GM18499 (cell line): ENCODE measurements around the gene IRF2BP1.

Experiments used
- ATAC-seq: cut with Tn5 transposase; IDR thresholded peaks from one replicate; pipeline ENCODE4 v1.9.1; 2021; ENCODE audit warnings: moderate number of reproducible peaks; ENCODE audit not compliant: insufficient read depth, unreplicated experiment

The IRF2BP1 gene, protein sequence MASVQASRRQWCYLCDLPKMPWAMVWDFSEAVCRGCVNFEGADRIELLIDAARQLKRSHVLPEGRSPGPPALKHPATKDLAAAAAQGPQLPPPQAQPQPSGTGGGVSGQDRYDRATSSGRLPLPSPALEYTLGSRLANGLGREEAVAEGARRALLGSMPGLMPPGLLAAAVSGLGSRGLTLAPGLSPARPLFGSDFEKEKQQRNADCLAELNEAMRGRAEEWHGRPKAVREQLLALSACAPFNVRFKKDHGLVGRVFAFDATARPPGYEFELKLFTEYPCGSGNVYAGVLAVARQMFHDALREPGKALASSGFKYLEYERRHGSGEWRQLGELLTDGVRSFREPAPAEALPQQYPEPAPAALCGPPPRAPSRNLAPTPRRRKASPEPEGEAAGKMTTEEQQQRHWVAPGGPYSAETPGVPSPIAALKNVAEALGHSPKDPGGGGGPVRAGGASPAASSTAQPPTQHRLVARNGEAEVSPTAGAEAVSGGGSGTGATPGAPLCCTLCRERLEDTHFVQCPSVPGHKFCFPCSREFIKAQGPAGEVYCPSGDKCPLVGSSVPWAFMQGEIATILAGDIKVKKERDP

DNA sequence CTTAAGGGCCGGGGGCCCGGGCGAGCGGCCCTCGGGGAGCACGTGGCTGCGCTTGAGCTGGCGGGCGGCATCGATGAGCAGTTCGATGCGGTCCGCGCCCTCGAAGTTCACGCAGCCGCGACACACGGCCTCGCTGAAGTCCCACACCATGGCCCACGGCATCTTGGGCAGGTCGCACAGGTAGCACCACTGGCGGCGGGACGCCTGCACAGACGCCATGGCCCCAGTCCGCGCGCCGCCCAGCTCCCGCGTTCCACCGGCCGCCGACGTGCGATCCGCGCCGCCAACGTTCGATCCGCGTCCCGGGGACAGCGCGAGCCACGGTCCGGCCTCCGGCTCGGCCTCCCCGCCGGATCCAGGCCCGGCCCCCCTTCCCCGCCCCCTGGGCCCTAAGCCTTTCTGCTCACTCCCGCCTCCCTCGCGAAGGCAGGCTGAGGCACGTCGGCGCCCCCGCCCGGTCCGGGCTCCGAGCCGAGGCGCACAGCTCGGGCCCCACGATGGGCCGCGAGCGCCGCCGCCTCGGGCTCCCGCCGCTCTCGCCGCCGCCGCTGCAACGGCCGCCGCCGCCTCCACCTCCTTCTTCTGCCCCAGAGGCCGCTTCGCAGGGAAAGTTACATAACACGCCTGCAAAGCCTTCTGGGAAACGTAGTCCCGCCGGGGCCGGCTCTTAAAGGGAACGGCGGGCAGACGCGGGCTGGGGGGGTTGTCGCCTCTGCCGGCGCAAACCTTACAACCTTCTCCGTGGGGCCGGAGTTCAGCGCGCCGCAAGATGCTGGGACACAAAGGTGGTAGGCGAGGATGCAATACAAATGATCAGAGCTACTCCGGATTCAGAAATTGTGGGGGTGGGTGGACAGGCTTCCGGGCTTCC lies at the start of gene IRF2BP1:
TSS of gene IRF2BP1 (minus strand) at position 586 of the 871 bp plus-strand sequence. CDS start at position 219, 367 bp downstream.
- ATAC-seq = no peak

DNA sequence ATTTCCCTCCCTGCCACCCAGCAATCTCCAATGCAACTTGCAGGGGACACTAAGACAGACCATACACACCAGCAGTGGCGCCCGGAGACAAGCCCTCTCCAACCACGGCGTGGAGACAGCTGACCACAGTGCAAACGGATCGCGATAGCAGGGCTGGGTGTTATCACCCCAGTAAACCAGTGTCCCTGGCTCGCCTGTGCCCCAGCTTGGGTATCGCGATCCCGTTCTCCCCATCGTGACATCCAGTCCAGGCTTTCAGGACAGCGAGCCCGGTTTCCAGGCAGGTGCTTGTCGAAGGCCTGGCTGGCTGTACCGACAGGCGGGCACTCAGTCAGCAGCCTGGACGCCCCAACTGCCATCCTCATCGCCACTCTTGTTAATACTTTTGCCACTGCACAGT lies 49.3 kb upstream of the IRF2BP1 start:
- no peak for ATAC-seq

DNA sequence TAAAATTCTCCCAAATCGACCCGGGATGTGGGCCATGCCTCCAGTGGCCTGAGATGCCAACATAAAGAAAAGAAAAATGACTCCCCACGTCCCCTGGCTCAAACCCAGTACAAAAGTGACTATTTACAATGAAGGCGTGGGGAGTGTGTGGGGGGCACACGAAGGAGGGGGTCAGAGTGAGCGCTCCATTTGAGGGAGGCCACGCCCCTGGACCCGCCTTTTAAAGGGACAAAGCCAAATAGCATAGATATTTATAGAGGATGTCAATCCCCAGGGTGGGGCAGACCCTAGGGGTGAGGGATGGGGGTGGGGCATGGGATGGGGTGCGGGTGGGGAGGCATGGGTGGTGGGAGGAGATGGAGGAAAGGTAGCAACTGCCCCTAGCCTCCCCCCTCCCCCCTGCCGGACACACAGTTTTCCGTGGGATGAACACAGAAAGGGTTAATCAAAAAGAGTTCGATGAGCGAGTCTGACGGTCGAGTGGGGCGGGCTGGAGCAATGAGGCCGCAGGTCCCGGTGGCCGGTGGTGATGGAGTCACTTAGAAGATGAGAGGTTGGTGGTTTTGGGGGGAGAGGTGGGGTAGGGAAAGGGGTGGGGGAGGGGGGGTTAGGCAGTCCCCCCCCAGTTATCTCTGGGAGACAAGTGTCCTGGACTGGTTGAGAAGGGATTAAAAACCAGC lies 48.8 kb upstream of the IRF2BP1 start:
- no peak for ATAC-seq

DNA sequence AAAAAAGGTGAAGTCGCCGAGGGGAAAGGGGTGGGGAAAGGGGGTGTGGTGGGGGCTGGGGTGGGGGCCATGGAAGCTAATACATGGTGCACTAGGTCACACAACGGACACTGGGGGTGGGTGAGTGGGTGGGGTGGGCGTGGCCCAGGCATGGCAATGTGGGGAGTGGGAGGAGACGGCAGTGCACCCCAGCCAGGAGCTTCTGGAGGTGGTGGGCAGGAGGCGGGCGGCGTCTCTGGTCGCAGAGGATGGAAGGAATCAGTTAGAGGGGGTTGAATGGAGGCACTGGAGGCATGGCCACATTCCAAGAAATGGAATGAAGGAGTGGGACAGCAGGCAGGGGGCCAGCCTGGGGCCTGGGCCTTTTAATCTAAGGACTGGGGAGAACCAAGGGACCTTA lies 47.8 kb upstream of the IRF2BP1 start:
- ATAC-seq = no peak

DNA sequence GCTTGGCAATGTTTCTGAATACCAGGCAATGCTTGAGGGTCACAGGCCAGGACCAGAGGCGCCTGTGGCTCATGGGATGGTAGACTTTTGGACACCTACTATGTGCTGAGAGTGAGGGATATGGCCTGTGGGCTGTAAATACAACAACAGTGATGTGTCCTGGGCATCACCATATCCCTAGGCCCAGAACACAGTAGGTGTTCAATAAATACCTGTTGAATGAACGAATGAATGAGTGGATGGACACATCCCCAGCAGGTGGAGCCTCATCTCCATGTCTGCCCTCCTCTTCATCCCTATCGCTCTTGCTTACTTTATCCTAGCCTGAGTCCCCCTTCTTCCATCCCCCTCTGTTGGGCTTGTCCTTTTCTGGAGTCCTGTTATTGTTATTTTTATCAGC lies 45.1 kb upstream of the IRF2BP1 start:
- no peak for ATAC-seq

DNA sequence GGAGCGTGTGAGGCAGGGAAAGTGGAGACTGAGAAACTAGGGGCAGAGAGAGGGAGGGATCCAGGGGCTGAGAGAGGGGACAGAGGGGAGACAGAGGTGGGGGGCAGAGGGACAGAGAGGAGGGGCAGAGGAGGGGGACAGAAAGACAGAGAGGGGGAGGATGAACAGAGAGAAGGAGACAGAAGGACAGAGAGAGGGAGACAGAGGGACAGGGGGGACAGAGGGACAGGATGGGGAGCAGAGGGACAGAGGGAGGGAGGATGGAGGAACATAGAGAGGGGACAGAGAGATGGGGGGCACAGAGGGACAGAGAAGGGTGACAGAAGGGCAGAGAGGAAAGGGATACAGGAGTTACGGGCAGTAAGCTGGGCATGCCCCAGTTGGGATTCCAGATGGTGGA lies 43.3 kb upstream of the IRF2BP1 start:
- no peak for ATAC-seq

DNA sequence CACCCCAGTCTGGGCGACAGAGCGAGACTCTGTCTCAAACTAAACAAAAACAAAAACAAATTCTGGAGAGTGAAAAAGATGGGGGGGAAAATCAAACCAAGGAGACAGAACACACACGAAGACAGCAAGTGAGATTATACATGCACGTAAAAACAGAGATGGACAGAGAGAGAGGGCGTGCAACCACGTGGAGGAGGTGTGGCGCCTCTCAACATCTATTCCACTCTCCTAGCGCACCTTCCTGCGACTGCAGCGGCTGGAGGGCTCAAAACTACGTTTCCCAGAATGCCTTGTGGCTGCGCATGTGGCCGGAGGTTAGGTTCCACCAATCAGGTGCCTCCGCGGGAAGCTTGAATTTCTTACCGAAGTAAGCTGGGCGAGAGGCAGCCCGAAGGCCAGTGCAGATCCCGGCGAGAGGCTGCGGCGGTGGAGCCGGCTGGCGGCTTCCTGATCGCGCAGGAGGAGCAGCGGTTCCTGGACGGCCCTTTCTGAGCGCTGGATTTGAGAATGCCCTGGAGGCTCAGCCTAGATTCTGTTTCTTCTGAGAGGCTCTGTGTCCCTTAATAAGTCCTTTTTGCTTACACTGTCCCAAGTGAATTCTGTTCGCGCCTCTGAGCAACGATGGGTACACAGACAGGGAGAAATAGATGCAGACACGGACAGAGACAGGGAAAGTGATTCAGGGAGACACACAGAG lies 41.8 kb upstream of the IRF2BP1 start:
- ATAC-seq = no peak

DNA sequence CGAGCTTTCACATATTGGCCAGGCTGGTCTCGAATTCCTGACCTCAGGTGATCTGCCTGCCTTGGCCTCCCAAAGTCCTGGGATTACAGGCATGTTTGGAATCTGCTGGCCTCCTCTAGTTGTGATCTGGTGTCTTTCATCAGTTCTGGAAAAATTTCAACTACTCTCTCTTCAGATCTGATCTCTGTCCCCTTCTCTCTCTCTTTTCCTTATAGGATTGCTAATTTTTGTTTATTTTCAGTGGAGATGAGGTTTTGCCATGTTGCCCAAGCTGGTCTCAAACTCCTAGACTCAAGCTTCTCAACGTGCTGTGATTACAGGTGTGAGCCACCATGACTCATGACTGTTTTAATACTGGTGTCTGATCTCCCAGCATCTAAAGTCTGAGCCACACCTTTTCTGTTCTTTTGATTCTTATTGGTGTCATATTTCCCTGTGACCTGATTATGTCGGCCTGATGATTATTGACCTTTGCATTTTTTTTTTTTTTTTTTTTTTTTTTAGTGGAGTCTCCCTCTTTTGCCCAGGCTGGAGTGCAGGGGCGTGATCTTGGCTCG lies 39.0 kb upstream of the IRF2BP1 start:
- ATAC-seq = no peak

DNA sequence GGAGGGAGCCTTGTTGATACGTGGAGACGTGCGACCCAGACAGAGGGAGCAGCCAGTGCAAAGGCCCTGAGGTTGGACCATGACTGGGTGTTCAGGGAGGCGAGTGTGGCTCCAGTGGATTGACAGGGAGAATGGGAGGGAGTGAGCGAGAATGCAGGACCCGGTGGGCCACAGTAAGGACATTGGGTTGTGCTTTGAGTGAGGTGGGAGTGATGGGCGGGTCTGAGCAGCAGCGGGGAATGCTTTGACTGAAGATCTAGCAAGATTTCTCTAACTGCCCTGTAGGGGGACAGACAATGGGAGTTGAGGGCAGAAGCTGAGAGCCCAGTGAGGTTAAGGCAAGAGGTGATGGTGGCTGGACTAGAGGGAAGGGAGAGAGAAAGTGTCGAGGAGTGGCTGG lies 36.3 kb upstream of the IRF2BP1 start:
- ATAC-seq = no peak

DNA sequence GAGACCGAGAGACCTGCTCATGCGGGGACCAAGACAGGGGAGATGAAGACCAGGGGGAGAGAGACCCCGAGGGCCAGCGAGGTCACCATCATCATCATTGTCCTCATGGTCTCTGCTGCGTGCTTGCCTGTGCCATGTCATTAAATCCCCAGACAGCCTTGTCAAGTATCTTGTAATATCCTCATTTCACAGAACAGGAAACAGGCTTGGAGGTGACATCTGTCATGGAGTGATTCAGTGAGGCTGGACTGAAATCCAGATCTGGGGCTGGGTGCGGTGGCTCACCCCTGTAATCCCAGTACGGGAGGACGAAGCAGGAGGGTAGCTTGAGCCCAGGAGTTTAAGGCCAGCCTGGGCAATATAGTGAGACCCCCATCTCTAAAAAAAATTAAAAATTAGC lies 34.5 kb upstream of the IRF2BP1 start:
- ATAC-seq = no peak

DNA sequence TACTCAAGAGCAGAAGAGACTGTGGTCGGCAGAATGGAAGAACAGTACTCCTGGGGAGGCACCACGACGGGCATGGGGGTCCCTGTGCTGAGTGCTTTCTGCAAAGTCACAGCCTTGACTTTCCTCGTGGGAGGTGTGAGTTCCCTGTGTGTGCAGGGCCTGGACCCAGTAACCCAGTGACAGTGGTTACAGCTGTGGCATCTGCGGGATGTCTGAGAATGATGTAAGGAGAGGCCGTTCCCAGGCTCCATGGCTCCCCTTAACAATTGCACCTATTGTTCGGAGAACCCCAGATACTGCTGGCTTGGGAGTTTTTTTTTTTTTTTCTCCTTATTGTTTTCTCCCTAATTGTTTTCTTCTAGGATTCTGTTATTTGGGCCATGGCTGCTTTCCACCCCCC lies 33.7 kb upstream of the IRF2BP1 start:
- ATAC-seq = no peak

DNA sequence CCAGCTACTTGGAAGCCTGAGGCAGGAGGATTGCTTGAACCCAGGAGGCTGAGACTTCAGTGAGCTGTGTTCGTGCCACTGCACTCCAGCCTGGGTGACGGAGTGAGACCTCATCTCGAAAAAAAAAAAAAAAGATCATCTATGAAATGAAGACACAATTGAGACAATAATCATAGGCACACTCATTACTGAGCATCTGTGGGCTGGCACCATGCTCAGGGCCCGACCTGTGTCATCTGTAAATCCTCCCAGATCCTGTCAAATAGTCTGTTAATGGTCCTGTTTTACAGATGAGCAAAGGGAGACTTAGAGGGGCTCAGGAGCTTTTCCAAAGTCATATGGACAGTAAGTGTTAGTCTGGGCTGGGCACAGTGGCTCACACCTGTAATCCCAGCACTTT lies 32.8 kb upstream of the IRF2BP1 start:
- ATAC-seq = no peak

DNA sequence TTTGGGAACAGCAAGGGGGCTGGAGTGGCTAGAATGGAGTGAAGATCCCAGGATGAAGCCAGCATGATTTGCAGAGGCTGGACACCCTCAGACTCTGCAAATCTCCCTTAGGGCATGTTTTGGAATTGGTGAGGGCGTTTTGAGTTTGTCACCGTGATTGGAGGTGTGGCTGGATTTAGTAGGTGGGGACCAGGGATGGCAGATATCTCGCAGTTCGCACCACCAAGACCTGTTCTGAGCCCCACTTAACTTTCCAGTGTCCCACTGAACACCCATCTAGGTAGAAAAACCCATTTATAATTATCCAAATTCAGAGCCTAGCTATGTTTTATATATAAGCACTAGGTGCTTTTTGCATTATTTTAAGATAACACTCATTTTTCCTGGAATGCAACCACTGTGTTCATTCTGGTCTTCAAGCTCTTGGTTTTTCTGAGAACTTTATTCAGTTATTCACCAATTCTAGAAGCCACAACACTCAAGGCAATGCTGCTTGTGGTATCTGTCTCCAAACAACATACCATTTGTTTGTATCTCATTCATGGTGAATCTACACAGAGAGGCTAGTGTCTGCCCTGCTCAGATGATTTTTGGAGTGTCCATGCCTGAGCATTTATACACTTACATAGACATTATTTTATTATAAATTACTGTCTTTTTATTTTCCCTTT lies 31.6 kb upstream of the IRF2BP1 start:
- ATAC-seq = no peak

DNA sequence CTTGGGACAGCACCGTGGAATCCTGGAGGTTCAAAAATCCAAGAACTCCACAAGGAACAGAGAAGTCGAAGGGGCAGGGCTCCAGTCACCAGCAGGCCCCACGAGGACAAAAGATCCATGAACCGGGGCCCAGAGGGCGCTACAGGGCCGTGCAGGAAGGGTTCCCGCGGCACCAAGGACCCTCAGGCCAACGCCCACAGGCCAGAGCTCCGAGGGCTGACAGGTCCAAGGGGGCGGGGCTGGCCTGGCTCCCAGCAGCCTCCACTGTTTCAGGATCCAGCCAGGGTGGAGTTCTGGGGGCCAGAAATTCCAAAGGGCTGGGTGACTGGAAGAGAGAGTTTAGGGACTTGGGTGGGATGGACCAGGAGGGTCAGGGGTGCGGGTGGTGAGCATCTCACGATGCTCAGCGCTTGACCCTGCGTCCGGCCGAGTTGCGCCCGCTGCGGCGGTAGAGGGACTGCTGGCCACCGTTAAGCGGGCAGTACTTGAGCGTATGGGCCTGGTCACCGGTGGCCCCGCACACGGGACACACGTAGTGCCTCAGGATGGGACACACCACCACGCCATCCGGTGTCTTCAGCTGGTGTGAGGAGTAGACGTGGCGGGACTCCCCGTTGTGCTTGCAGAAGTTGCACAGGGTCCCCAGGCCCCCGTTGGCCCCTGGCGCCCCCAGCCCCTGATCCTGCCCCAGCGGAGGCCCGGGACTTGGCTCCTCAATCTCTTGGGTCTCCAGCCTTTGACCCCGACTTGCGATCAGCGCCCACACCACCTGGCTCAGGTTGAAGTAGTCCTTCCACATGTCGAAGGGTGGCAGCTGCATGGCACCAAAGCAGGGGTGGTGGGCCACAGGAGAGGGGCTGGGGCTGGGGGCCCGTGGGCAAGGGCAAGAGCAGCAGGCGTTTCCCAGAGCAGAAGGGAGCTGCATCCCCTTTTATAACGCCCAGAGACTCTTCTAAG lies 28.2 kb upstream of the IRF2BP1 start, which contains the start of gene NANOS2:
TSS of gene NANOS2 (minus strand) at position 905 of the 957 bp plus-strand sequence. CDS start at position 820, 85 bp downstream.
- no peak for ATAC-seq

DNA sequence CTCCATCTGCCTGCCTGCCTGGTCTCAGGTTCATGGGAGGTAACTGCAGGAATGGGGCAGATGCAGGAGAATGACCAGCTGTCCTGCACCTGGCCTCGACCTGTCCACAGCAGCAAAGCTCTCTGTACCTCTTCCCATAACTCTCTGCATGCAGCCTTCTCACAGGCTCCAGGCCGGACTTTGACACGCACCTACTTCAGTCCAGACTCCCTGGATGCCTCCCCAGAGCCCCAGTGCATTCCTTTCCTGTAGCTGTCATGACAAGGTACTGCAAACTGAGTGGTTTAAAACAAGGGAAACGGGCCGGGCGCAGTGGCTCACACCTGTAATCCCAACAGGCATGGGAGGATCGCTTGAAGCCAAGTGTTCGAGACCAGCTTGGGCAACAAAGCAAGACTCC lies 25.4 kb upstream of the IRF2BP1 start:
- no peak for ATAC-seq

DNA sequence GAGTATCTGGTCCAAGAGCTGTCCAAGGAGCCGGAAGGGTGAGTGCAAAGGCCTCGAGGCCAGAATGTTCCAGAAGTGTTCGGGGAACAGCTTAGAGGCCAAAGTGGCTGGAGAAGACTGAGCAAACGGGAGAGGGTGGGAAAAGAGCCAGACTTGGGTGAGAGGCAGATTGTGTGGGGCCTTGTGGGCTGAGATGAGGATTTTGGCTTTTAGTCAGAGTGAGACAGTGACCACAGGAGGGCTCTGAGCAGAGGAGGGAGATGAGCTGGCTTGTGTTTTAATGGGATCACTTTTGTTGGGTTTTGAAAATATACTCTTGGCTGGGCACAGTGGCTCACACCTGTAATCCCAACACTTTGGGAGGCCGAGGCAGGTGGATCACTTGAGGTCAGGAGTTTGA lies 23.0 kb upstream of the IRF2BP1 start:
- ATAC-seq = no peak

DNA sequence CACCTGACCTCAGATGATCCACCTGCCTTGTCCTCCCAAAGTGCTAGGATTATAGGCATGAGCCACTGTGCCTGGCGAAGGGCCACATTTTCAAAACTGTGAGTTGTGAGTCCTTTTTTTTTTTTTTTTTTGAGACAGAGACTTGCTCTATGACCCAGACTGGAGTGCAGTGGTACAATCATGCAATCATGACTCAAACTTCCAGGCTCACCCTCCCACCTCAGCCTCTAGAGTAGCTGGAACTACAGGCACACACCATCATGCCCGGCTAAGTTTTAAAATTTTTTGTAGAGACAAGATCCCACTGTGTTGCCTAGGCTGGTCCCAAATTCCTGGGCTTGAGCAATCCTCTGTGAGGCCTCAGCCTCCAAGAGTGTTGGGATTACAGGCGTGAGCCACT lies 20.3 kb upstream of the IRF2BP1 start:
- ATAC-seq = no peak

DNA sequence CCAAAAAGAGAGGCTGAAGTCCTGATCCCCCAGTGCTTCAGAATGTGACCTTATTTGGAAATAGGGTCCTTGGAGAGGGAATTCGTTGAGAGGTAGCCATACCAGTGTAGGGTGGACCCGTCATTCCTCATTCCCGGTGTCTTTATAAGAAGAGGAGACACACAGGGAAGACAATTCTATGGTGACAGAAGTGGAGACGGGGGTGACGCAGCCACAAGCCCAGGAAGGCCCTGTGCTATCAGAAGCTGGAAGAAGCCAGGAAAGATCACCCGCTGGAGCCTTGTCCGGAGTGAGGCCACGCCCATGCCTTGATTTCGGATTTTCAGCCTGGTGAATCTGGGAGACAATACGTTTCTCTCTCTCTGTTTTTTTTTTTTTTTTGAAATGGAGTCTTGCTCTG lies 19.1 kb upstream of the IRF2BP1 start:
- ATAC-seq = no peak
